Neural cell (in vitro differentiated cells): ENCODE measurements around the gene TNNT2.

ENCODE experiments used
- CTCF ChIP-seq: fragments of 450-650 bp; IDR thresholded peaks from 2 replicates; pipeline ENCODE4 v1.5.1; 2014; ENCODE audit warnings: antibody characterized with exemption, mild to moderate bottlenecking, moderate library complexity; ENCODE audit not compliant: poor library complexity, severe bottlenecking
- EZH2 ChIP-seq: fragments of 200-600, 300-800 bp; shearing (Covaris generic), sonication (generic); IDR thresholded peaks from 2 replicates; pipeline ENCODE4 v1.6.1; 2014; ENCODE audit warnings: antibody characterized with exemption, low read length, borderline replicate concordance, mild to moderate bottlenecking; ENCODE audit not compliant: insufficient read depth, poor library complexity, severe bottlenecking
- RAD21 ChIP-seq: fragments of 450-650 bp; conservative IDR thresholded peaks from 2 replicates; pipeline ENCODE4 v1.6.1; 2014; ENCODE audit warnings: antibody characterized with exemption, mild to moderate bottlenecking, moderate library complexity

GRCh38 chr1:201335174-201335870 is 42.2 kb downstream of the TNNT2 start:
- TF ChIP-seq CTCF (no peak), RAD21 (no peak), EZH2 (no peak)
